ENCODE results near the gene CXorf49B.
"Not testable (repeated sequence)": the region's sequence is repeated elsewhere in the genome, so short reads cannot be mapped to it uniquely, and the experiment has no call there.

CXorf49B gene

GRCh38 chrX:71763049-71763448, at the start of gene CXorf49B:
CXorf49B (plus strand) TSS chrX:71763349; CDS start chrX:71763424, 75 bp downstream.
- DNase-seq (ENCODE audit: low read depth) = not testable (repeated sequence)

GRCh38 chrX:71714064-71714463, 49.1 kb upstream of the CXorf49B start:
- not testable (repeated sequence) for DNase-seq (ENCODE audit: low read depth)

DNA sequence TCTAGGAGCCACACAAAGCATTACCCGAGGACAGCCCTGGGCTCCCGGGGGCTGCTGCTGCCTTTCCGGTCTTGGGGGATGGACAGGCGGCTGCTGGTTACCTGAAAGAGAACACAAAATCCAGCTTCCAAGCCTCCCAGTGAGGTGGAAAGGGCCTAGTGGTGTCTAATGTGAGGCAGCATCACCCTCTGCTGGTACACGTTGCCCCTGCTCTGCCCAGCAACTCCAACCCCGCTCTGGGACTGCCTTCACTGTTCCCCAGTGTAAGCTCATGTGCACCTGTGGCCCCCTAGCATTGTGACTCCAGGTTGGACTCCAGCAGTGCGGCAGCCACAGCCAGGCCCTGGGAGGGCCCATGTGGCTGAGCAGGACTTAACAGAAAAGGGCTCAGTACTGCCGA, 47.6 kb upstream of the CXorf49B start:
- not testable (repeated sequence) for DNase-seq (ENCODE audit: low read depth)

- not testable (repeated sequence) for DNase-seq (ENCODE audit: low read depth)
These were observed 46.8 kb upstream of the CXorf49B start for GRCh38 chrX:71716323-71716722.

DNA sequence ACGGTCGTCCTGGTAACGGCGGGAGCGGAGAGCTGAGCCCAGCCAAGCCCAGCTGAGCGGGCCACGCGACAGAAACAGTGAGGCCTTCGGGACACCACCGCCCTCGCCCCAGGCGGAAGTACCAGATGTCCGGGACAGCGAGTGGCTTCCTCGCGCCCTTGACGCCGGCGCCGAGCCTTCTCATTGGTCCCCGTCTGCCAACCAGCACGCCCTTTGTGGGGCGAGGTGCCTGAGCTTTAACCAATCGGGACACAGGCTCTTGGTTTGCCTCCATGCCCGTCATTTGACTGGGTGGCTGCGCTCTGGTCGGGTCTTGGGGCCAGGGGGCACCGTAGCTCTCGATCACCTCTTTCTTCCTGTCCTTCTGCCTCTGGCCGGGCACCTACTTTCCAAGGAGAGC, 45.0 kb upstream of the CXorf49B start, which contains the start of gene CXorf49:
Gene CXorf49 (minus strand): TSS at position 101 of the 400 bp plus-strand sequence. CDS start 134 bp downstream, outside the sequence.
- not testable (repeated sequence) for DNase-seq (ENCODE audit: low read depth)

GRCh38 chrX:71719195-71719594, 44.0 kb upstream of the CXorf49B start:
- not testable (repeated sequence) for DNase-seq (ENCODE audit: low read depth)

GRCh38 chrX:71720289-71720886, 42.8 kb upstream of the CXorf49B start:
- DNase-seq (ENCODE audit: low read depth) = not testable (repeated sequence)

- DNase-seq (ENCODE audit: low read depth) = not testable (repeated sequence)
These were observed 2.4 kb upstream of the CXorf49B start for GRCh38 chrX:71760688-71761281.

DNA sequence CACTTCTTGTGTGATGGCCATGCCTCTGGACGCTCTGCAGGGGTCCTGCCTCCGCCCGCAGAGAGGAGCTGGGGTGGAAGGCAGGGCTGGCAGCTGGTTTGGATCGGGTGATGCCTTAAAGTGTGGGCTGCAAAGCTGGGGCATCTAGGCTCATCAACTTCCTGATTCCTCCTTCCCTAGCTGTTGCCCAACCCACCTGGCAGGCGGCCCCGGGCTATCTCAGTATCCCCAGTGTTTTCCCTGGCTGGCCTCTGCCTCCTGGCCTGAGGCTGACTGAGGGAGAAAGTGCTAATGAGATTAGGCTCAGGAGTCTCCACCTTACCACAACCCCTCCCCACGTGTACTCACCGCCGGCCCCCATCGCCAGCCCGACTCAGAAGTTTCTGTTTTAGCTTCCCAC, 1.7 kb downstream of the CXorf49B start:
- DNase-seq (ENCODE audit: low read depth) = not testable (repeated sequence)

DNA sequence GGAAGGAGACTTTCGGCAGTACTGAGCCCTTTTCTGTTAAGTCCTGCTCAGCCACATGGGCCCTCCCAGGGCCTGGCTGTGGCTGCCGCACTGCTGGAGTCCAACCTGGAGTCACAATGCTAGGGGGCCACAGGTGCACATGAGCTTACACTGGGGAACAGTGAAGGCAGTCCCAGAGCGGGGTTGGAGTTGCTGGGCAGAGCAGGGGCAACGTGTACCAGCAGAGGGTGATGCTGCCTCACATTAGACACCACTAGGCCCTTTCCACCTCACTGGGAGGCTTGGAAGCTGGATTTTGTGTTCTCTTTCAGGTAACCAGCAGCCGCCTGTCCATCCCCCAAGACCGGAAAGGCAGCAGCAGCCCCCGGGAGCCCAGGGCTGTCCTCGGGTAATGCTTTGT, 2.5 kb downstream of the CXorf49B start:
- DNase-seq (ENCODE audit: low read depth) = not testable (repeated sequence)

DNA sequence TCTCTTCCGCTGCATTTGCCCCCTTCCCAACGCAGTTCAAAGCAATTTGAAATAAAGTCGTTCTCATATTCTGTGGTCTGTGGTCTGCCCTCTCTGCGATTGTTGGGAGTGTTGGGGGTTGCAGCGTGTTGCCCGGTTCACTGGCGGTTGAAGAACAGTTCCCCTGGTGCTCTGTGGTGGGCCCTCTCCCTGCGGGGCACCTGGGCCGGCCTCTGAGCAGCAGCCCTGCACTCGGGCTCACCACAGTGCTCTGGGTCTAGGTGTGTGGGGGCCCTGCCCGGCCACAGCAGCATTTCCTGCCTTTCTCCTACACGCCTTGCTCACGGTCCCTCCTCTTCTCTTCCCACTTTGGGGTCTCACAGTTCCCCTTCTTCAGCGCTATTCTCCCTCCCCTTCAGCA, 4.0 kb downstream of the CXorf49B start:
- not testable (repeated sequence) for DNase-seq (ENCODE audit: low read depth)

DNA sequence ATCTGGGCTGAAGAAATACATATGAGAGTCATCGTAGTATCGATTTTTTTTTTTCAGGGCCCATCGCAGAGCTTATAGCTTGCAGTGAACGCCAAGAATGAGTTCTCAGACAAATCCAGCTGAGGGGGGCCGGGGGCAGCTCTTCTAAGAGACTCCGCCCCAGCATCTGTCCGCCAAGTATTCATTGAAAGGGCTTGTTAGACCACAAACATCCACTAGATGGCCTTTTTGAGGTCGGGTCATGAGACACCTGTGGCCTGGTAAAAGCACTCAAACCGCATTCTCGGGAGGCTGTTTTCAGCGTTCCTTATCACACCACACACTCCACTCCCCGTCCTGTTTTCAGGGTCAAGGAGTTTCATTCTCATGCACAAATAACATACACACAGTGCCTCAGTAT, 15.2 kb downstream of the CXorf49B start:
- DNase-seq (ENCODE audit: low read depth) = not testable (repeated sequence)

- DNase-seq (ENCODE audit: low read depth) = not testable (repeated sequence)
These were observed 19.2 kb downstream of the CXorf49B start for GRCh38 chrX:71782225-71782949.

DNA sequence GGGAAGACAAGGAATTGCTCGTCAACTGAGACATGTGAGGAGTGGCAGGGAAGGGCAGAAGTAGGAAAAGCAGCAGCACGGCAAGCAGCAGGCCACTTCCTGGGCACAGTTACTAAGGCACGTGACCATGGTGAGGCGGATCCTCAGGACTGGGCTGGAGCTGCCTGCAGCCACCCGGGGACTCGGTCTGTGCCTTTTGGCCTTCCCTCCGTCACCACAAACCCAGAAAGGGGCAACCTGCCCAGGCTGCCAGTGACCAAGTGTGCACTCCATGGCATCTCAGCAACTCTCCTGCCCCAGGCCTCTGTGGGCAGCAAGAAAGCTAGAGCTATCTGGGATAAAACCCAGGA, 19.8 kb downstream of the CXorf49B start:
- not testable (repeated sequence) for DNase-seq (ENCODE audit: low read depth)

- not testable (repeated sequence) for DNase-seq (ENCODE audit: low read depth)
These were observed 20.6 kb downstream of the CXorf49B start for GRCh38 chrX:71783569-71784347.

GRCh38 chrX:71784348-71784983, 21.3 kb downstream of the CXorf49B start:
- not testable (repeated sequence) for DNase-seq (ENCODE audit: low read depth)

GRCh38 chrX:71806450-71806849, 43.3 kb downstream of the CXorf49B start:
- not testable (repeated sequence) for DNase-seq (ENCODE audit: low read depth)

DNA sequence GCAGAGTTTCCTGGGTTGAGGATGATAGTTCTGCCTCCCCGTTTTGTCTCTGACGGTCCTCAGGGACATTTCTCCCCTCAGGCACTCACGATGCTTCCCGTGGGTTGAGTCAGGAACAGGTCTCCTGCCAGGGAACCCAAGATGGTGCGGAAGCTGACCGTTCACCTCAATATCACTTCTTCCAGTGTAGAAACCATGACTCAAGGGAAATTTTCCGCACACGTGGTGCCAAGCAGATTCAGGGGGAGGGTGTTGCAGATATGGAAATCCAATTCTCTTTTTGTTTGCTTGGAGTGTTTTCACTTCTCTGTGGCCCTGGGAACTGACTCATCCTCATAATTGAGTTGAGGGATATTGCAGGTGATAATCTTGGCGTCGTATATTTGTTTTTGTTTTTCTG, 46.7 kb downstream of the CXorf49B start:
- no peak for DNase-seq (ENCODE audit: low read depth)

GRCh38 chrX:71814123-71814912, 51.2 kb downstream of the CXorf49B start:
- DNase-seq (ENCODE audit: low read depth) = no peak

DNA sequence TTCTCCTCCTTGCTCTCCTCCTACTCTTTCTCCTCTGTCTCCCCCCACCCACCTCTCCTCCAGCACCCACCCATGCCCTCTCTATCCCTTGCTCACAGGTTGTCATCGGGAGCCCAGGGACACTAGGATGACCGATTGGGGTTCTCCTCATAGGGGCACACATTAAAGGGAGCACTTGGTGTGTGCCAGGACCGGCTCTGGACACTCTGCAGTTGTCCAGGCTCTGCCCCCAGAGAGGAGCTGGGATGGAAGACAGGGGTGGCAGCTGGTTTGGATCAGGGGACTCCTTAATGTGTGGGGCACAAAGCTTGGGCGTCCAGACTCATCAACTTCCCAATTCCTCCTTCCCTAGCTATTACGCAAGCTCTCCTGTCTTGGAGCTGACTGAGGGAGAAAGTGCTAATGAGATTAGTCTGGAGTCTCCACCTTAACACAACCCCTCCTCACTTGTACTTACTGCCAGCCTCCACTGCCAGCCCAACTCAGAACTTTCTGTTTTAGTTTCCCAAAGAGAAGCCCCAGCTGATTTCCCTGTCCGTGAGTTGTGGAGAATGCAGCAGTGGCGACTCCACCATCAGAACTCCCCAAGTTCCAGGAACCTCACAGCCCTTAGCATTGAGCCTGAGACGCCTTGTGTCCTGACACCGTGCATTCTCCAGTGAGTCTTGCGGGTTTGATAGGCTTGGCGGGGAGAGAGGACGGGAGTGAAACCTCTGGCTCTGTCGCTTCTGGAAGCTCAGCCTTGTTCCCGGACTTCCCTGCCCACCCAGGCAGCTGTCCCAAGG, 52.2 kb downstream of the CXorf49B start:
- DNase-seq (ENCODE audit: low read depth) = no peak

All from activated T-helper 9 cell treated with anti-CD3 and anti-CD28 coated beads, Interleukin-2, amount 50 U/mL, for 16 hours (primary cell).